ENCODE measurements around the gene OR8B8. TPM values are rescaled to one million over a fixed set of nuclear protein-coding genes. Genes with fewer than 3 reads are reported as not detected.

The OR8B8 gene
- total and polyA plus RNA-seq, 10 of the 15 experiments (the other 5 are each of a cell fraction or from before 2014, with no cell fraction given), result not detected

- under 1% methylated on average over 5 of the region's 5 CpGs for WGBS (ENCODE audit: insufficient coverage, insufficient replicate concordance, low lambda C conversion rate, missing lambda C conversion rate)
- Histone ChIP-seq H3K4me1 (ENCODE audit: control insufficient read depth, insufficient read depth, low read length) (no peaks in the 10 kb centered on the region), H3K9me3 (replicated peaks; ENCODE audit: control insufficient read depth, insufficient read depth, low read length) (no peaks in the 10 kb centered on the region), H2AFZ (ENCODE audit: control insufficient read depth, low read depth, low read length) (no peak overlapping the region), H3K4me2 (ENCODE audit: control insufficient read depth, insufficient read depth) (no peak overlapping the region), H3K27me3 (replicated peaks in 1 of 2; ENCODE audit: control insufficient read depth in 2 of 2, insufficient read depth in 2 of 2, low read length in 1 of 2) (no peaks in the 10 kb centered on the region), H4K20me1 (ENCODE audit: control insufficient read depth, insufficient read depth) (no peaks in the 10 kb centered on the region), H3K27ac (ENCODE audit: control insufficient read depth, insufficient read depth) (no peak overlapping the region), H3K9ac (ENCODE audit: control insufficient read depth, insufficient read depth, low read length) (no peak overlapping the region), H3K36me3 (ENCODE audit: control insufficient read depth in 2 of 2, insufficient read depth in 2 of 2, low read length in 1 of 2) (no peaks in the 10 kb centered on the region), H3K4me3 (no peak overlapping the region), H3K79me2 (ENCODE audit: control insufficient read depth, insufficient read depth, low read length) (no peaks in the 10 kb centered on the region)
- no peak for ATAC-seq
- TF ChIP-seq LARP7 (IDR thresholded peaks at IDR 0.05) (no peak), ZNF687 (IDR thresholded peaks at IDR 0.05) (no peak), NFYA (IDR thresholded peaks at IDR 0.05; ENCODE audit: borderline replicate concordance, low read depth, low read length) (no peak), HCFC1 (IDR thresholded peaks at IDR 0.05; ENCODE audit: low read length) (no peak), ZNF217 (IDR thresholded peaks at IDR 0.05) (no peak), ELK1 (IDR thresholded peaks at IDR 0.05; ENCODE audit: low read depth, low read length) (no peak), POLR2AphosphoS5 (IDR thresholded peaks at IDR 0.05; ENCODE audit: low read length) (no peak), GATAD2B (conservative IDR thresholded peaks at IDR 0.05; ENCODE audit: low read depth) (no peak), BMI1 (IDR thresholded peaks at IDR 0.05; ENCODE audit: borderline replicate concordance) (no peak), HSF1 (IDR thresholded peaks at IDR 0.05; ENCODE audit: low read depth, low read length) (no peak), IKZF2 (IDR thresholded peaks at IDR 0.05) (no peak), BCLAF1 (IDR thresholded peaks at IDR 0.05) (no peak), MEF2A (IDR thresholded peaks at IDR 0.05; ENCODE audit: insufficient read depth, low read depth, low read length) (no peak), CEBPB (IDR thresholded peaks at IDR 0.05; ENCODE audit: borderline replicate concordance in 1 of 2, low read depth in 2 of 2, low read length in 2 of 2) (no peak), TARDBP (IDR thresholded peaks at IDR 0.05; ENCODE audit: borderline replicate concordance) (no peak), CREM (IDR thresholded peaks at IDR 0.05; ENCODE audit: low read depth) (no peak)
- ChIA-PET CTCF (no interaction called here), POLR2A (no interaction called here), RAD21 (ENCODE audit: unreplicated experiment) (no interaction called here), SMC1A (ENCODE audit: uncharacterized antibody, unreplicated experiment) (no interaction called here)
- BruUV-seq (replicated peaks), result no TSS peak
- no peak for DNase-seq (ENCODE audit: low read depth, low spot score)
- intact Hi-C loops (cut with micrococcal nuclease; ENCODE audit: unreplicated experiment), result no loop called here
- in situ Hi-C loops (cut with MboI), result no loop called here
- FAIRE-seq, result no peak
Measured at GRCh38 chr11:124463990-124464389, 18.5 kb upstream of the OR8B8 start.
